ENCODE results near the gene DUS3L. TPM values are rescaled to one million over a fixed set of nuclear protein-coding genes. Genes with fewer than 3 reads are reported as not detected.
"Not testable (repeated sequence)": the region's sequence is repeated elsewhere in the genome, so short reads cannot be mapped to it uniquely, and the experiment has no call there.

The DUS3L gene
- total RNA-seq, 1 donor from 2014 or later = 42.6 TPM

DNA sequence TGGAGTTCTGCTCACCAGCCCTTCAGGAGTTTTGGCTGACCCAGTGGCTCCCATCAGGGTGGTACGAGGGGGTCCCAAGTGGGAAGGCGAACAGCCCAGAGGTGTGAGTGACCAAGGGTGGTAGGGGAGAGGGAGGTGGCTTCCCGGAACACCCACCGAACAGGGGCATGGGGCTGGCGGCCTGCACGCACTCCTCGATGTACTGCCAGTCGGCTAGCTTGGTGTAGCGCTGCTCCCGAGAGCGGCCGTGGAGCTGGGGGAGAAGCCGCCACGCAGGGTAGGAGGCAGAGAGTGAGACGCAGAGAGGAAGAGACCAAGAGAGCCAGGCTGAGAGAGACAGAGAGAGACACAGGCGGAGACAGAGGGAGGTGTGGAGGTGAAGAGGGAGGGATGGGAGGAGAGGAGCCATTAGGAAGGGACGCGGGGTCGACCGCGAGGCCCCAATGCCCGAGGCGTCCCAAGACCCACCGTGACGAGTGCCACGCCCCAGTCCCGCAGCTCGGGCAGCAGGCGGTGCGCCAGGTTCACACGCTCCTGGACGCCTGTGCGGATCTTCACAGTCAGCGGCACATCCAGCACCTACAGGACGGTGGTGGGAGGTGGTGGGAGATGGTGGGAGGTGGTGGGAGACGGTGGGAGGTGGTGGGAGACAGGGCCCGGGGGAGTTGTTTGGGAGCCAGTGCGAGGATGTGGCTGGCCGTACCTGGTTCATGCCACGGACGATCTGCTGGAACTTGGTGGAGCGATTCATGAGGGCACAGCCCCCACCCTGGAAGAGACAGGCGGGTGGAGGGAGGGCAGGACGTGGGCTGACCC lies 4.2 kb downstream of the DUS3L start:
- H3K4me3 Mint-ChIP-seq (ENCODE audit: low read depth) = no peak overlapping the region
- H3K4me1 Mint-ChIP-seq (ENCODE audit: low read depth) = peaks cover 6% of the 10 kb centered on the region
- no peaks in the 10 kb centered on the region for H3K27me3 Mint-ChIP-seq
- TF ChIP-seq, protein P1, sequence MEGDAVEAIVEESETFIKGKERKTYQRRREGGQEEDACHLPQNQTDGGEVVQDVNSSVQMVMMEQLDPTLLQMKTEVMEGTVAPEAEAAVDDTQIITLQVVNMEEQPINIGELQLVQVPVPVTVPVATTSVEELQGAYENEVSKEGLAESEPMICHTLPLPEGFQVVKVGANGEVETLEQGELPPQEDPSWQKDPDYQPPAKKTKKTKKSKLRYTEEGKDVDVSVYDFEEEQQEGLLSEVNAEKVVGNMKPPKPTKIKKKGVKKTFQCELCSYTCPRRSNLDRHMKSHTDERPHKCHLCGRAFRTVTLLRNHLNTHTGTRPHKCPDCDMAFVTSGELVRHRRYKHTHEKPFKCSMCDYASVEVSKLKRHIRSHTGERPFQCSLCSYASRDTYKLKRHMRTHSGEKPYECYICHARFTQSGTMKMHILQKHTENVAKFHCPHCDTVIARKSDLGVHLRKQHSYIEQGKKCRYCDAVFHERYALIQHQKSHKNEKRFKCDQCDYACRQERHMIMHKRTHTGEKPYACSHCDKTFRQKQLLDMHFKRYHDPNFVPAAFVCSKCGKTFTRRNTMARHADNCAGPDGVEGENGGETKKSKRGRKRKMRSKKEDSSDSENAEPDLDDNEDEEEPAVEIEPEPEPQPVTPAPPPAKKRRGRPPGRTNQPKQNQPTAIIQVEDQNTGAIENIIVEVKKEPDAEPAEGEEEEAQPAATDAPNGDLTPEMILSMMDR (IDR thresholded peaks at IDR 0.05; ENCODE audit: unreplicated experiment) = no peak
- no peak for DNase-seq (ENCODE audit: low spot score, unreplicated experiment)
- no peak overlapping the region for H3K27ac Mint-ChIP-seq
- peaks cover 3% of the 10 kb centered on the region for H3K9me3 Mint-ChIP-seq (ENCODE audit: low read depth)
- peaks cover 19% of the 10 kb centered on the region for H3K36me3 Mint-ChIP-seq (ENCODE audit: insufficient read depth)

DNA sequence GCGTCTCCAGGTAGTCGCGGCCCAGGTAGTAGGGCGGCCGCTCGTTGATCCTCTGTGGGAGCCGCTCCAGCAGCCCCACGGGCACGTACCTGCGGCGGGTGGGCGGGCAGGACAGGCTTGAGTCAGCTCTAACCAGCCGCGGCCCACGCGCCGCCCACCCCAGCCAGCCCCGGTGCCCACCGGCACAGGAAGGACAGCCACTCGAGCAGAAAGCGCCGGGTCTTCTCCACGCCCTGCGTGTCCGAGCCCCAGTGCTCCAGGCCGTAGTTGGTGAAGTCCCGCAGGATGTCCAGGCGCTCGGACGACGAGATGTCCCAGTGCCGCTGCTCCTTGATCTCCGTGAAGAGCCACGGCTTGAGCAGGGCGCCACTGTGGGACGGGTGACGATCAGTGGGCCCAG lies 5.5 kb downstream of the DUS3L start:
- DNase-seq (ENCODE audit: low spot score, unreplicated experiment) = no peak
- TF ChIP-seq, protein P1 (IDR thresholded peaks at IDR 0.05; ENCODE audit: unreplicated experiment) = no peak
- H3K36me3 Mint-ChIP-seq (ENCODE audit: insufficient read depth) = peaks cover 16% of the 10 kb centered on the region
- H3K9me3 Mint-ChIP-seq (ENCODE audit: low read depth) = no peaks in the 10 kb centered on the region
- H3K4me1 Mint-ChIP-seq (ENCODE audit: low read depth) = peaks cover 4% of the 10 kb centered on the region
- no peak overlapping the region for H3K4me3 Mint-ChIP-seq (ENCODE audit: low read depth)
- H3K27ac Mint-ChIP-seq = no peak overlapping the region
- no peaks in the 10 kb centered on the region for H3K27me3 Mint-ChIP-seq

DNA sequence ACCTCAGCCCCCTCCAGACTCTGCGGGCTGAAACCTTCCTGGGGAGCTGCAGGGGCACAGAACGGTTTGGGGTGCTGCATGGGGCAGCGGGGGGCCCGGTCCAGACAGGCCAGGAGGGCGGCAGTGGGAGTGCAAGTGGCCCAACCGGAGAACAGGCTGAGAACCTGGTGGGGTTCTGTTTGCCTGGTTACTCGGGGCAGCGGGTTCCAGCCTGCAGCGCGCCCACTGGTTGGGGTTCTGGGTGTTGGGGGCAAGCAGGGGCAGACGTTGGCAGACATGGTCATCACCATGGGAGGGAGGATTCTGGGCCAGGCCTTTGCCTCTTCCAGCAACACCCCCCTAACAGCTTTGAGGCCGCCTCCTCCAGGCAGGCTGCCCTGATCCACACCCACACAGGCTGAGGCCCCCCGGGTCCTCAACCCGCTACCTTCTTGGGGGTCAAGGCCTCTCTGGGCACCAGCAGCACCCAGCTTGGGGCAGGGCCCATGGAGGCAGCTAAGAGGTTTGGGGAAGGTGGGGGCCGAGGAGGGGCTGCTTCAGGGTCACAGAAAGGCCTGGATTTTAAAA lies 6.3 kb downstream of the DUS3L start, which contains the start of gene PRR22:
Gene PRR22, minus strand, starts transcription at position 166 of the 567 bp plus-strand sequence. Its CDS starts 86 bp downstream, at position 80.
- H3K4me3 Mint-ChIP-seq (ENCODE audit: low read depth) = no peak within 1 kb of the TSS
- H3K9me3 Mint-ChIP-seq (ENCODE audit: low read depth) = no peaks in the 10 kb centered on the region
- H3K36me3 Mint-ChIP-seq (ENCODE audit: insufficient read depth) = peaks cover 12% of the 10 kb centered on the region
- no peak within 1 kb of the TSS for H3K27ac Mint-ChIP-seq
- no peaks in the 10 kb centered on the region for H3K4me1 Mint-ChIP-seq (ENCODE audit: low read depth)
- DNase-seq (ENCODE audit: low spot score, unreplicated experiment) = no peak
- TF ChIP-seq, protein P1 (IDR thresholded peaks at IDR 0.05; ENCODE audit: unreplicated experiment) = no peak
- H3K27me3 Mint-ChIP-seq = no peaks in the 10 kb centered on the region

DNA sequence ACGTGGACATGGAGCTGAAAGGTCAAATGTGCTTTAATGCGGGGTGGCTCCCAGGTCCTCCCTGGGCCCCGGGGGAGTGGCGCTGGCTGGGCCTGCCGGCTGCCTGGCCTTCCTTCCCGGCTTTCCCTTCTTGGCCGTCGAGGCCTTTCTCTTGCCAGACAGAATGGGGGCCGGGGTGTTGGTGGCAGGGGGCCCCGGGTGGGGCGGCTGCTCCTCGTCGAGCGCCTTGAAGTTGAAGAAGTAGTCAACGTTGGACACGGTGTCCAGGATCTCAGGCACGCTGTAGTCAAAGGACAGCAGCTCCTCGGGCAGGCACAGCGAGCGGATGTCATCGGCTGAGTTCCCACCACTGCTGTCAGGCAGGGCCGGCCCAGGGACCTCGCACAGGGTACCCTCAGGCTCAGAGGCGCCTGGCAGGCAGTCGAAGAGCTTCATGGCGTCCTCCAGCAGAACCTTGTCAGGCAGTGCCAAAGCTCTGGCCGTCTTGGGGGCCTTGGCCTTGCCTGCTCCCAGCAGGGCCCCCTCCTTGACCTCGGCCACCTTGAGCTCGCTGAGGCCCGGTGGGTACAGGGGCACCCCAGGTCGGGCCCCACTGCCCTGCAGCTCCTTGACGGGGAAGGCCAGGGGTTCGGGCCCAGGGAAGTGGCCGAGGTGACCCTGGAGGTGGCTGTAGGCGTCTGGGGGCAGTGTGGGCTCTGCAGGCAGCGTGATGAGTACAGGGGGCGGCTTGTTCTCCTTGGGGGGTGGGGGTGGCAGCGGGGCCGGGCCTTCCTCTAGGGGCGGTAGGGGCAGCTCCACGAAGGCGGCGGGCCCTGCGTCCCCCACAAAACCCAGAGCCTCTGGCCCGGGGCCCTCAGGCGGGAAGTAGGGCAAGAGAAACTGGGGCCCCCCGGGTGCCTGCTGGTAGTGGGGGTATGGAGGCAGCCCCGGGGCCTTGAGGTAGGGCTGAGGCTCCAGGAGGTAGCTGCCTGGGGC lies 7.7 kb downstream of the DUS3L start:
- Mint-ChIP-seq H3K27ac (no peak overlapping the region), H3K27me3 (no peaks in the 10 kb centered on the region), H3K9me3 (ENCODE audit: low read depth) (no peaks in the 10 kb centered on the region), H3K36me3 (ENCODE audit: insufficient read depth) (peaks cover 9% of the 10 kb centered on the region), H3K4me3 (ENCODE audit: low read depth) (no peak overlapping the region), H3K4me1 (ENCODE audit: low read depth) (no peaks in the 10 kb centered on the region)
- TF ChIP-seq, protein P1 (IDR thresholded peaks at IDR 0.05; ENCODE audit: unreplicated experiment) = no peak
- no peak for DNase-seq (ENCODE audit: low spot score, unreplicated experiment)

DNA sequence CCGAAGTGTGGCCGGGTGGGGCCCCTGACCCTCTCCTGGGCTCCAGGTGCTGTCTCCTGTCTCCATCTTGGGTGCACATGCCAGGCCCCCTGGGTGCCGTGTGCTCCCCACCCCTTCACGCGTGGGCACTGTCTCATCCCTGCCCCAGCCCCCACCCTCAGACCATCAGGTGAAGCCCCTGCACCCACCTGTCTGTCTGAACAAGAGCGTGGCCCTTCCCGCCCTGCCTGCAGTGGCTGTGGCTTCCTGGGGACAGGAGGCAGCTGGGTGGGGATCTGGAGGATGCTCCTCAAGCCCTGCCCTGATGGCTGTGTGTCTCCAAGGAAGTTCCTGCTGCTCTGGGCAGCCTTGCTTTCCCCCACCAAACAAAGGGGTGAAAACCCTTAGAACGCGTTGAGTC lies 8.6 kb downstream of the DUS3L start:
- Mint-ChIP-seq H3K27me3 (no peaks in the 10 kb centered on the region), H3K9me3 (ENCODE audit: low read depth) (no peaks in the 10 kb centered on the region), H3K36me3 (ENCODE audit: insufficient read depth) (peaks cover 7% of the 10 kb centered on the region), H3K4me1 (ENCODE audit: low read depth) (no peaks in the 10 kb centered on the region), H3K4me3 (ENCODE audit: low read depth) (no peak overlapping the region), H3K27ac (no peak overlapping the region)
- TF ChIP-seq, protein P1 (IDR thresholded peaks at IDR 0.05; ENCODE audit: unreplicated experiment) = no peak
- DNase-seq (ENCODE audit: low spot score, unreplicated experiment) = no peak

DNA sequence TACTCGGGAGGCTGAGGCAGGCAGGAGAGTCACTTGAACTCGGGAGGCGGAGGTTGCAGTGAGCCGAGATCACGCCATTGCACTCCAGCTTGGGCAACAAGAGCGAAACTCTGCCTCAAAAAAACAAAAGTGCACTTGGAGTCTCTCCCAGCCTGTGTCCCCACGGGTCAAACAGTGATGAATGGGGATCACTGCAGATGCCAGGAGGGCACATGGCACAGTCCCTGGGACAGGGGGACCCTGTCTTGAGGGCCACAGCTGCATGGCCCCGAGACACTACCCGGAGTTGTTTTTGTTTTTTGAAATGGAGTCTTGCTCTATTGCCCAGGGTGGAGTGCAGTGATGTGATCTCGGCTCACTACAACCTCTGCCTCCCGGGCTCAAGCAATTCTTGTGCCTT lies 10.0 kb downstream of the DUS3L start:
- H3K4me3 Mint-ChIP-seq (ENCODE audit: low read depth); DNase-seq (ENCODE audit: low spot score, unreplicated experiment); H3K27me3 Mint-ChIP-seq; H3K36me3 Mint-ChIP-seq (ENCODE audit: insufficient read depth); H3K4me1 Mint-ChIP-seq (ENCODE audit: low read depth); H3K27ac Mint-ChIP-seq; H3K9me3 Mint-ChIP-seq (ENCODE audit: low read depth): not testable (repeated sequence)

Measured in progenitor cell of endocrine pancreas (in vitro differentiated cells).